Stimulated activated CD8-positive, alpha-beta memory T cell treated with anti-CD3 and anti-CD28 coated beads, Interleukin-7, amount 100 ng/mL, for 24 hours (primary cell): ENCODE measurements around the gene CD8B.

Source experiments
- DNase-seq: peaks from one replicate; pipeline ENCODE4 v3.0.0-alpha.2; 2020; ENCODE audit warnings: low read depth

Gene CD8B

GRCh38 chr2:86806059-86806857 lies 55.4 kb downstream of the CD8B start:
- no peak for DNase-seq

- no peak for DNase-seq
These were observed 60.7 kb downstream of the CD8B start for GRCh38 chr2:86800856-86801567.

- DNase-seq: no peak
These were observed 66.8 kb downstream of the CD8B start for GRCh38 chr2:86794861-86795260.

- DNase-seq: no peak
These were observed 67.9 kb downstream of the CD8B start for GRCh38 chr2:86793752-86794151.

GRCh38 chr2:86791573-86791972 lies 70.1 kb downstream of the CD8B start:
- DNase-seq: no peak

GRCh38 chr2:86790676-86791572 lies 70.8 kb downstream of the CD8B start, which contains the start of gene CD8A:
TSS of gene CD8A (minus strand) at chr2:86790913. CDS start at chr2:86790825, 88 bp downstream.
- no peak for DNase-seq

- DNase-seq: no peak
These were observed 71.5 kb downstream of the CD8B start for GRCh38 chr2:86790134-86790675.

- DNase-seq: no peak
These were observed 72.0 kb downstream of the CD8B start for GRCh38 chr2:86789687-86790133.

GRCh38 chr2:86788881-86789686 lies 72.6 kb downstream of the CD8B start:
- no peak for DNase-seq

GRCh38 chr2:86788165-86788564 lies 73.5 kb downstream of the CD8B start:
- DNase-seq: no peak

GRCh38 chr2:86787736-86788135 lies 74.0 kb downstream of the CD8B start:
- DNase-seq: no peak

GRCh38 chr2:86786001-86786536 lies 75.6 kb downstream of the CD8B start:
- no peak for DNase-seq

GRCh38 chr2:86785456-86785855 lies 76.2 kb downstream of the CD8B start:
- no peak for DNase-seq

GRCh38 chr2:86783615-86784339 lies 77.9 kb downstream of the CD8B start:
- DNase-seq: no peak

- DNase-seq: no peak
These were observed 78.9 kb downstream of the CD8B start for GRCh38 chr2:86782748-86783147.

GRCh38 chr2:86781363-86781762 lies 80.3 kb downstream of the CD8B start:
- no peak for DNase-seq

GRCh38 chr2:86779971-86780370 lies 81.7 kb downstream of the CD8B start:
- no peak for DNase-seq

- no peak for DNase-seq
These were observed 82.7 kb downstream of the CD8B start for GRCh38 chr2:86778957-86779356.

- DNase-seq: no peak
These were observed 85.2 kb downstream of the CD8B start for GRCh38 chr2:86776532-86776931.

GRCh38 chr2:86775338-86775737 lies 86.3 kb downstream of the CD8B start:
- no peak for DNase-seq
